T-cell (primary cell): Measurements from ENCODE around the gene RMRP. TPM values are rescaled to one million over a fixed set of nuclear protein-coding genes. Genes with fewer than 3 reads are reported as not detected.

ENCODE experiments used
- ATAC-seq, 4 experiments: fragments of 200-7000 bp in 3 of 4; fragments of 150-1000 bp in 1 of 4; cut with Tn5 transposase; replicated peaks in 1 of 4; 1 replicate in 3 of 4; 2 replicates in 1 of 4; pipeline ENCODE4 v1.10.0; 2021; ENCODE audit warnings: moderate library complexity in 3 of 4, mild to moderate bottlenecking in 2 of 4, moderate number of reproducible peaks in 1 of 4
- CTCF ChIA-PET, 2 donors: fragments of 300-600 bp; sonication (Branson Sonifier 250); formaldehyde crosslinking; loops; one replicate each; lab custom pipeline; 2022; ENCODE audit warnings: antibody characterized with exemption in 2 of 2; lab: Charles Lee
- POLR2A ChIA-PET, 2 donors: fragments of 300-600 bp; sonication (Branson Sonifier 250); formaldehyde crosslinking; loops; one replicate each; lab custom pipeline; 2022; ENCODE audit warnings: antibody characterized with exemption in 2 of 2; lab: Charles Lee
- DNase-seq, 35 experiments: peaks; one replicate each; pipeline versions ENCODE4 v3.0.0 to v3.0.0-alpha.2; 2013 to 2023
- H3K27ac ChIP-seq: one replicate; pipeline ENCODE4 v1.5.1; 2013; ENCODE audit warnings: low read length
- H3K27me3 ChIP-seq, 2 experiments: replicated peaks in 1 of 2; 1 replicate in 1 of 2; 2 replicates in 1 of 2; pipeline versions ENCODE4 v1.6.1 to v1.7.0; 2013; ENCODE audit warnings: low read length in 1 of 2, mixed read lengths in 1 of 2; ENCODE audit not compliant: control insufficient read depth in 2 of 2, insufficient read depth in 2 of 2; ENCODE audit errors: extremely low read depth in 1 of 2
- H3K36me3 ChIP-seq, 2 donors: 1 replicate in 1 of 2; 2 replicates in 1 of 2; pipeline versions ENCODE4 v1.6.1 to v1.7.0; 2013; ENCODE audit warnings: low read length in 1 of 2; ENCODE audit not compliant: control insufficient read depth in 2 of 2, insufficient read depth in 1 of 2; ENCODE audit errors: extremely low read depth in 1 of 2
- H3K4me1 ChIP-seq, 2 experiments: 1 replicate in 1 of 2; 2 replicates in 1 of 2; pipeline versions ENCODE4 v1.6.1 to v1.7.0; 2013; ENCODE audit warnings: low read length in 2 of 2, mixed read lengths in 1 of 2; ENCODE audit not compliant: insufficient read depth in 2 of 2, control insufficient read depth in 1 of 2; ENCODE audit errors: extremely low read depth in 1 of 2
- H3K4me3 ChIP-seq, 2 donors: 1 replicate in 1 of 2; 2 replicates in 1 of 2; pipeline versions ENCODE4 v1.5.1 to v1.7.0; 2013; ENCODE audit warnings: mild to moderate bottlenecking in 2 of 2, low read length in 1 of 2, moderate library complexity in 1 of 2; ENCODE audit not compliant: control insufficient read depth in 1 of 2; ENCODE audit errors: extremely low read depth in 1 of 2
- H3K9me3 ChIP-seq: 2 replicates; pipeline ENCODE4 v1.7.0; 2013
- H3K27ac Mint-ChIP-seq, 2 donors: one replicate each; pipeline ENCODE4 v1.8.0; 2020 to 2021; ENCODE audit warnings: mild to moderate bottlenecking in 2 of 2, mixed read lengths in 2 of 2
- H3K27me3 Mint-ChIP-seq, 2 donors: one replicate each; pipeline ENCODE4 v1.8.0; 2021 to 2022; ENCODE audit warnings: mixed read lengths in 2 of 2
- H3K36me3 Mint-ChIP-seq: one replicate; pipeline ENCODE4 v1.8.0; 2021; ENCODE audit warnings: mixed read lengths
- H3K4me1 Mint-ChIP-seq, 3 donors: one replicate each; pipeline ENCODE4 v1.8.0; 2020 to 2022; ENCODE audit warnings: mixed read lengths in 3 of 3, mild to moderate bottlenecking in 1 of 3
- H3K4me3 Mint-ChIP-seq, 3 donors: one replicate each; pipeline ENCODE4 v1.8.0; 2020 to 2022; ENCODE audit warnings: mild to moderate bottlenecking in 3 of 3, mixed read lengths in 3 of 3, moderate library complexity in 3 of 3
- H3K9me3 Mint-ChIP-seq, 3 donors: one replicate each; pipeline ENCODE4 v1.8.0; 2020 to 2022; ENCODE audit warnings: mixed read lengths in 3 of 3
- WGBS: methylation state at CpG from one replicate; pipeline ENCODE4 v1.1.5; 2013; ENCODE audit warnings: missing lambda C conversion rate; ENCODE audit not compliant: insufficient coverage; 5-methylcytosine and 5-hydroxymethylcytosine counted together
- total RNA-seq, 35 experiments: library from RNA in 6 of 35; stranded (reverse) in 6 of 35; fragments of 120-200 nt in 1 of 35; gene quantifications; one replicate each; pipeline versions ENCODE4 v1.2.1 to v1.2.4 and lab custom pipeline; 2013 to 2026

Gene RMRP
- total RNA-seq, 5 donors from 2014 or later (not counting 1 experiment from before 2014, with no cell fraction given), result 10,537 to 37,987 (median 30,491) TPM

DNA sequence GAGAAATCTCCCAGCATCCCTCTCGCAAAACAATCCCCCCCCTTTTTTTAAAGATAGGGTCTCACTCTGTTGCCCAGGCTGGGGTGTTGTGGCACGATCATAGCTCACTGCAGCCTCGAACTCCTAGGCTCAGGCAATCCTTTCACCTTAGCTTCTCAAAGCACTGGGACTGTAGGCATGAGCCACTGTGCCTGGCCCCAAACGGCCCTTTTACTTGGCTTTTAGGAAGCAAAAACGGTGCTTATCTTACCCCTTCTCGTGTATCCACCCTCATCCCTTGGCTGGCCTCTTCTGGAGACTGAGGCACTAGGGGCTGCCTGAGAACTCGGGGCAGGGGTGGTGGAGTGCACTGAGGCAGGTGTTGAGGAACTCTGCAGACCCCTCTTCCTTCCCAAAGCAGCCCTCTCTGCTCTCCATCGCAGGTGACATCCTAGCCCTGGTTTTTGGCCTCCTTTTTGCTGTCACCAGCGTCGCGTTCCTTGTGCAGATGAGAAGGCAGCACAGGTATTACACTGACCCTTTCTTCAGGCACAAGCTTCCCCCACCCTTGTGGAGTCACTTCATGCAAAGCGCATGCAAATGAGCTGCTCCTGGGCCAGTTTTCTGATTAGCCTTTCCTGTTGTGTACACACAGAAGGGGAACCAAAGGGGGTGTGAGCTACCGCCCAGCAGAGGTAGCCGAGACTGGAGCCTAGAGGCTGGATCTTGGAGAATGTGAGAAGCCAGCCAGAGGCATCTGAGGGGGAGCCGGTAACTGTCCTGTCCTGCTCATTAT lies 22.7 kb upstream of the RMRP start:
- Histone ChIP-seq H3K27ac (no peak overlapping the region), H3K9me3 (no peaks in the 10 kb centered on the region), H3K4me3 (no peak overlapping the region), H3K36me3 (no peaks in the 10 kb centered on the region), H3K27me3 (peaks cover 0 to 16% of the 10 kb centered on the region in 2 experiments), H3K4me1 (peaks cover 2 to 10% of the 10 kb centered on the region in 2 experiments)
- Mint-ChIP-seq H3K27ac (no peak overlapping the region), H3K9me3 (no peaks in the 10 kb centered on the region), H3K27me3 (peaks cover 3 to 4% of the 10 kb centered on the region in 2 donors), H3K4me1 (peaks cover 6 to 9% (median 8%) of the 10 kb centered on the region in 3 donors), H3K4me3 (no peak overlapping the region), H3K36me3 (peaks cover 3% of the 10 kb centered on the region)
- ChIA-PET CTCF (interaction anchor here in 1 of 2 donors (0.5 to 1.1 kb wide), 2 partner anchors 33 to 421 kb away, joined by 5 to 6 read pairs; no protein-coding TSS in a partner anchor), POLR2A (no interaction called here)
- WGBS, result 77% methylated on average over 9 of the region's 15 CpGs
- no peak for ATAC-seq
- DNase-seq, result no peak

DNA sequence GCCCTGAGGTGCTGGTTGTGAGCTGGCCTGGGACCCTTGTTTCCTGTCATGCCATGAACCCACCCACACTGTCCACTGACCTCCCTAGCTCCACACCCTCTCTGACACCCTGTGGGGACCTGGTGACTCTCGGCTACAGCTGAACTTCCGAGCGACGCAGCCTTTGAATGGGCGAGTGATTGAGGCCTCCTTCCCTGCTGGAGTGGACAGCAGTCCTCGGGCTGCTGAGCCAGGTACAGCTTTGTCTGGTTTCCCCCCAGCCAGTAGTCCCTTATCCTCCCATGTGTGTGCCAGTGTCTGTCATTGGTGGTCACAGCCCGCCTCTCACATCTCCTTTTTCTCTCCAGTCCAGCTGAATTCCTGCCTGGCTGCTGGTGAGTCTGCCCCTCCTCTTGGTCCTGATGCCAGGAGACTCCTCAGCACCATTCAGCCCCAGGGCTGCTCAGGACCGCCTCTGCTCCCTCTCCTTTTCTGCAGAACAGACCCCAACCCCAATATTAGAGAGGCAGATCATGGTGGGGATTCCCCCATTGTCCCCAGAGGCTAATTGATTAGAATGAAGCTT lies 22.0 kb upstream of the RMRP start:
- Mint-ChIP-seq H3K4me1 (peaks cover 6 to 12% (median 12%) of the 10 kb centered on the region in 3 donors), H3K9me3 (no peaks in the 10 kb centered on the region), H3K27ac (no peak overlapping the region), H3K4me3 (no peak overlapping the region), H3K36me3 (peaks cover 3% of the 10 kb centered on the region), H3K27me3 (peaks cover 3 to 4% of the 10 kb centered on the region in 2 donors)
- no peaks in the 10 kb centered on the region for H3K9me3 ChIP-seq
- no peak overlapping the region for H3K27ac ChIP-seq
- H3K4me1 ChIP-seq, result peaks cover 2 to 16% of the 10 kb centered on the region in 2 experiments
- peaks cover 0 to 23% of the 10 kb centered on the region in 2 experiments for H3K27me3 ChIP-seq
- ATAC-seq (no peak), DNase-seq (no peak)
- 95% methylated on average over 6 of the region's 8 CpGs for WGBS
- H3K4me3 ChIP-seq, result no peak overlapping the region
- H3K36me3 ChIP-seq, result no peaks in the 10 kb centered on the region
- ChIA-PET POLR2A (interaction anchor here in 1 of 2 donors (0.5 kb wide), 1 partner anchor 1519 kb away, joined by 4 read pairs; no protein-coding TSS in a partner anchor), CTCF (interaction anchor here in 1 of 2 donors (1.1 kb wide), 1 partner anchor 32 kb away, joined by 6 read pairs; no protein-coding TSS in a partner anchor)

DNA sequence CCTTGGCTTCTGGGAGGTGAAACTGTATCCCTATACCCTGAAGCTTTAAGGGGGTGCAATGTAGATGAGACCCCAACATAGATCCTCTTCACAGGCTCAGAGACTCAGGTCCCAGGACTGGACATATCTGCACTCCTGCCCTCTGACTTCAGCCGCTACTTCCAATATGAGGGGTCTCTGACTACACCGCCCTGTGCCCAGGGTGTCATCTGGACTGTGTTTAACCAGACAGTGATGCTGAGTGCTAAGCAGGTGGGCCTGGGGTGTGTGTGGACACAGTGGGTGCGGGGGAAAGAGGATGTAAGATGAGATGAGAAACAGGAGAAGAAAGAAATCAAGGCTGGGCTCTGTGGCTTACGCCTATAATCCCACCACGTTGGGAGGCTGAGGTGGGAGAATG lies 21.3 kb upstream of the RMRP start:
- peaks cover 3 to 8% of the 10 kb centered on the region in 2 donors for H3K27me3 Mint-ChIP-seq
- Histone ChIP-seq H3K4me3 (no peak overlapping the region), H3K27ac (no peak overlapping the region), H3K9me3 (no peaks in the 10 kb centered on the region), H3K27me3 (peaks cover 0 to 25% of the 10 kb centered on the region in 2 experiments), H3K36me3 (no peaks in the 10 kb centered on the region), H3K4me1 (peaks cover 2 to 16% of the 10 kb centered on the region in 2 experiments)
- peaks cover 3% of the 10 kb centered on the region for H3K36me3 Mint-ChIP-seq
- DNase-seq, result no peak
- peaks cover 13 to 17% (median 15%) of the 10 kb centered on the region in 3 donors for H3K4me1 Mint-ChIP-seq
- H3K27ac Mint-ChIP-seq, result peak overlapping the region in 1 of 2 donors; percentile 31
- ChIA-PET CTCF (no interaction called here), POLR2A (interaction anchor here in 1 of 2 donors (0.6 kb wide), 1 partner anchor 133 kb away, joined by 3 read pairs; the partner anchor contains the start of gene SPAG8)
- no peak for ATAC-seq
- H3K4me3 Mint-ChIP-seq, result no peak overlapping the region
- H3K9me3 Mint-ChIP-seq, result no peaks in the 10 kb centered on the region
- WGBS, result 94% methylated on average over 3 of the region's 5 CpGs

DNA sequence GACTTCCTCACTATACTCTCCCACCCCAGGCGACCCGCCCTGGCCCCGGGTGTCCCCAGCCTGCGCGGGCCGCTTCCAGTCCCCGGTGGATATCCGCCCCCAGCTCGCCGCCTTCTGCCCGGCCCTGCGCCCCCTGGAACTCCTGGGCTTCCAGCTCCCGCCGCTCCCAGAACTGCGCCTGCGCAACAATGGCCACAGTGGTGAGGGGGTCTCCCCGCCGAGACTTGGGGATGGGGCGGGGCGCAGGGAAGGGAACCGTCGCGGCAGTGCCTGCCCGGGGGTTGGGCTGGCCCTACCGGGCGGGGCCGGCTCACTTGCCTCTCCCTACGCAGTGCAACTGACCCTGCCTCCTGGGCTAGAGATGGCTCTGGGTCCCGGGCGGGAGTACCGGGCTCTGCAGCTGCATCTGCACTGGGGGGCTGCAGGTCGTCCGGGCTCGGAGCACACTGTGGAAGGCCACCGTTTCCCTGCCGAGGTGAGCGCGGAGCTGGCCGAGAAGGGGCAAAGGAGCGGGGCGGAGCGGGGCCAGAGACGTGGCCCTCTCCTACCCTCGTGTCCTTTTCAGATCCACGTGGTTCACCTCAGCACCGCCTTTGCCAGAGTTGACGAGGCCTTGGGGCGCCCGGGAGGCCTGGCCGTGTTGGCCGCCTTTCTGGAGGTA lies 18.0 kb upstream of the RMRP start:
- H3K27me3 ChIP-seq, result peaks cover 0 to 31% of the 10 kb centered on the region in 2 experiments
- WGBS, result 31% methylated on average over 44 of the region's 51 CpGs
- no peaks in the 10 kb centered on the region for H3K36me3 ChIP-seq
- peak overlapping the region; percentile 49 for H3K4me3 ChIP-seq
- H3K36me3 Mint-ChIP-seq, result no peaks in the 10 kb centered on the region
- peaks cover 3 to 8% of the 10 kb centered on the region in 2 donors for H3K27me3 Mint-ChIP-seq
- peak overlapping the region in 1 of 2 donors; percentile 69 for H3K27ac Mint-ChIP-seq
- POLR2A ChIA-PET, result no interaction called here
- no peak overlapping the region for H3K27ac ChIP-seq
- DNase-seq (peak in 6 of 35 experiments; percentile 21 to 55 (median 28)), ATAC-seq (peak; percentile 37 to 71 (median 70))
- peaks cover 13 to 17% (median 15%) of the 10 kb centered on the region in 3 donors for H3K4me1 Mint-ChIP-seq
- peak overlapping the region; percentile 59 to 85 (median 76) for H3K4me3 Mint-ChIP-seq
- no peaks in the 10 kb centered on the region for H3K9me3 Mint-ChIP-seq
- CTCF ChIA-PET, result interaction anchor here in 1 of 2 donors (0.6 to 1.0 kb wide), 3 partner anchors 18 to 21 kb away, joined by 3 to 5 read pairs (median 4); partner anchors contain the start of genes CCDC107 and RMRP
- peaks cover 2 to 16% of the 10 kb centered on the region in 2 experiments for H3K4me1 ChIP-seq
- H3K9me3 ChIP-seq, result no peaks in the 10 kb centered on the region

DNA sequence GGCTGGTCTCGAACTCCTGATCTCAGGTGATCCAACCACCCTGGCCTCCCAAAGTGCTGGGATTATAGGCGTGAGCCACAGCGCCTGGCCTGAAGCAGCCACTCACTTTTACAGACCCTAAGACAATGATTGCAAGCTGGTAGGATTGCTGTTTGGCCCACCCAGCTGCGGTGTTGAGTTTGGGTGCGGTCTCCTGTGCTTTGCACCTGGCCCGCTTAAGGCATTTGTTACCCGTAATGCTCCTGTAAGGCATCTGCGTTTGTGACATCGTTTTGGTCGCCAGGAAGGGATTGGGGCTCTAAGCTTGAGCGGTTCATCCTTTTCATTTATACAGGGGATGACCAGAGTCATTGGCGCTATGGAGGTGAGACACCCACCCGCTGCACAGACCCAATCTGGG lies 17.4 kb upstream of the RMRP start:
- Histone ChIP-seq H3K27me3 (peaks cover 0 to 25% of the 10 kb centered on the region in 2 experiments), H3K27ac (no peak overlapping the region), H3K4me1 (peaks cover 2 to 16% of the 10 kb centered on the region in 2 experiments), H3K4me3 (peak overlapping the region; percentile 5 to 49), H3K9me3 (no peaks in the 10 kb centered on the region), H3K36me3 (no peaks in the 10 kb centered on the region)
- CTCF ChIA-PET, result interaction anchor here (0.6 to 1.3 kb wide), 5 partner anchors 17 to 47 kb away, joined by 3 to 5 read pairs (median 4); partner anchors contain the start of genes CCDC107 (in 1 of the 2) and RMRP (in 1 of the 2)
- Mint-ChIP-seq H3K36me3 (no peaks in the 10 kb centered on the region), H3K27me3 (peaks cover 3 to 8% of the 10 kb centered on the region in 2 donors), H3K4me3 (peak overlapping the region; percentile 59 to 85 (median 62)), H3K4me1 (peaks cover 13 to 17% (median 15%) of the 10 kb centered on the region in 3 donors), H3K9me3 (no peaks in the 10 kb centered on the region), H3K27ac (no peak overlapping the region)
- POLR2A ChIA-PET, result interaction anchor here (0.5 to 0.7 kb wide), 2 partner anchors 12 to 53 kb away, joined by 3 to 8 read pairs; no protein-coding TSS in a partner anchor
- DNase-seq (no peak), ATAC-seq (peak in 2 of 4 experiments; percentile 28 to 29)
- WGBS, result 69% methylated on average over 12 of the region's 13 CpGs
